Liver (tissue), 9 donors: ENCODE results near the gene RPAP2. TPM values are rescaled to one million over a fixed set of nuclear protein-coding genes. Genes with fewer than 3 reads are reported as not detected.

Experiments used
- DNase-seq: peaks from one replicate; pipeline ENCODE4 v3.0.0-alpha.2; 2017; ENCODE audit warnings: low spot score
- H3K27ac ChIP-seq, 2 donors: one replicate each; pipeline ENCODE4 v1.7.0; 2013; ENCODE audit warnings: inconsistent platforms in 2 of 2, low read length in 2 of 2, control low read depth in 1 of 2, low read depth in 1 of 2, mild to moderate bottlenecking in 1 of 2
- H3K27me3 ChIP-seq, 4 donors: one replicate each; pipeline versions ENCODE4 v1.6.1 to v1.7.0; 2013; ENCODE audit warnings: low read length in 3 of 4, inconsistent platforms in 1 of 4, mild to moderate bottlenecking in 1 of 4, moderate library complexity in 1 of 4; ENCODE audit not compliant: control insufficient read depth in 4 of 4, insufficient read depth in 4 of 4
- H3K36me3 ChIP-seq, 4 donors: one replicate each; pipeline versions ENCODE4 v1.6.1 to v1.7.0; 2013; ENCODE audit warnings: low read length in 3 of 4, mild to moderate bottlenecking in 3 of 4, low read depth in 1 of 4, moderate library complexity in 1 of 4; ENCODE audit not compliant: control insufficient read depth in 4 of 4, insufficient read depth in 3 of 4
- H3K4me1 ChIP-seq, 4 donors: one replicate each; pipeline versions ENCODE4 v1.6.1 to v1.7.0; 2013; ENCODE audit warnings: low read length in 3 of 4, mild to moderate bottlenecking in 3 of 4, moderate library complexity in 1 of 4; ENCODE audit not compliant: control insufficient read depth in 4 of 4, insufficient read depth in 4 of 4
- H3K4me3 ChIP-seq, 3 donors: one replicate each; pipeline versions ENCODE4 v1.6.1 to v1.7.0; 2013; ENCODE audit warnings: low read length in 3 of 3, control low read depth in 1 of 3, low read depth in 1 of 3, mild to moderate bottlenecking in 1 of 3
- H3K9ac ChIP-seq, 2 donors: one replicate each; pipeline ENCODE4 v1.7.0; 2013; ENCODE audit warnings: low read length in 2 of 2, mild to moderate bottlenecking in 2 of 2, moderate library complexity in 2 of 2, control low read depth in 1 of 2, low read depth in 1 of 2
- H3K9me3 ChIP-seq, 4 donors: one replicate each; pipeline versions ENCODE4 v1.6.1 to v1.7.0; 2013; ENCODE audit warnings: low read length in 3 of 4; ENCODE audit not compliant: control insufficient read depth in 4 of 4
- ATF3 ChIP-seq: IDR thresholded peaks from 2 replicates; pipeline ENCODE4 v1.6.1; 2016; ENCODE audit warnings: antibody characterized with exemption
- CTCF ChIP-seq: fragments of 150-350 bp; IDR thresholded peaks from 2 replicates; pipeline ENCODE4 v1.5.1; 2017; ENCODE audit warnings: improper control_type of control experiment, low read depth, low read length; ENCODE audit not compliant: missing input control
- EGR1 ChIP-seq, 2 donors: IDR thresholded peaks; 2 replicates each; pipeline ENCODE4 v1.6.1; 2016 to 2018; ENCODE audit warnings: antibody characterized with exemption in 2 of 2, low read depth in 2 of 2
- FOXA1 ChIP-seq: IDR thresholded peaks from 2 replicates; pipeline ENCODE4 v1.6.1; 2016; ENCODE audit warnings: antibody characterized with exemption
- FOXA2 ChIP-seq: IDR thresholded peaks from 2 replicates; pipeline ENCODE4 v1.6.1; 2016; ENCODE audit warnings: antibody characterized with exemption
- GABPA ChIP-seq, 2 donors: IDR thresholded peaks in 1 of 2; conservative IDR thresholded peaks in 1 of 2; 2 replicates each; pipeline ENCODE4 v1.6.1; 2016; ENCODE audit warnings: antibody characterized with exemption in 2 of 2, mild to moderate bottlenecking in 1 of 2, moderate library complexity in 1 of 2
- HNF4A ChIP-seq, 2 donors: conservative IDR thresholded peaks; 2 replicates each; pipeline ENCODE4 v1.6.1; 2016; ENCODE audit warnings: antibody characterized with exemption in 2 of 2, mild to moderate bottlenecking in 2 of 2
- HNF4G ChIP-seq: IDR thresholded peaks from 2 replicates; pipeline ENCODE4 v1.6.1; 2016; ENCODE audit warnings: antibody characterized with exemption
- JUND ChIP-seq, 2 donors: IDR thresholded peaks; 2 replicates each; pipeline ENCODE4 v1.6.1; 2016; ENCODE audit warnings: antibody characterized with exemption in 2 of 2
- MAX ChIP-seq: IDR thresholded peaks from 2 replicates; pipeline ENCODE4 v1.6.1; 2016; ENCODE audit warnings: antibody characterized with exemption
- NR2F2 ChIP-seq: IDR thresholded peaks from 2 replicates; pipeline ENCODE4 v1.6.1; 2016; ENCODE audit warnings: antibody characterized with exemption
- RAD21 ChIP-seq, 2 donors: IDR thresholded peaks; 2 replicates each; pipeline ENCODE4 v1.6.1; 2016; ENCODE audit warnings: antibody characterized with exemption in 2 of 2, mild to moderate bottlenecking in 2 of 2
- REST ChIP-seq: IDR thresholded peaks from 2 replicates; pipeline ENCODE4 v1.6.1; 2016; ENCODE audit warnings: antibody characterized with exemption, mild to moderate bottlenecking
- RXRA ChIP-seq, 2 donors: IDR thresholded peaks; 2 replicates each; pipeline ENCODE4 v1.6.1; 2017 to 2018; ENCODE audit warnings: antibody characterized with exemption in 2 of 2, mild to moderate bottlenecking in 1 of 2
- SP1 ChIP-seq: IDR thresholded peaks from 2 replicates; pipeline ENCODE4 v1.6.1; 2018; ENCODE audit warnings: antibody characterized with exemption, mild to moderate bottlenecking
- TAF1 ChIP-seq: conservative IDR thresholded peaks from 2 replicates; pipeline ENCODE4 v1.6.1; 2016; ENCODE audit warnings: antibody characterized with exemption, mild to moderate bottlenecking
- YY1 ChIP-seq: IDR thresholded peaks from 2 replicates; pipeline ENCODE4 v1.6.1; 2016; ENCODE audit warnings: antibody characterized with exemption, mild to moderate bottlenecking
- ZBTB33 ChIP-seq: IDR thresholded peaks from 2 replicates; pipeline ENCODE4 v1.6.1; 2016; ENCODE audit warnings: antibody characterized with exemption
- WGBS: extraction: QIAGEN DNeasy Blood & Tissue Kit; methylation state at CpG from one replicate; pipeline ENCODE4 v1.1.7; 2013; 5-methylcytosine and 5-hydroxymethylcytosine counted together
- polyA plus RNA-seq, 2 donors: library from polyadenylated mRNA; stranded (reverse) in 1 of 2; unstranded in 1 of 2; fragments of 200-250 nt in 1 of 2; fragments of >200 nt in 1 of 2; fragmentation: Nextera tagmentation in 1 of 2; extraction: Ambion mirVana in 1 of 2; gene quantifications; one replicate each; pipeline versions ENCODE4 v1.2.1 to v1.2.3, GENCODE V29; 2013 to 2015
- total RNA-seq, 2 donors: library from RNA; depleted of rRNA; stranded (reverse); fragments of >200 nt; gene quantifications; one replicate each; pipeline ENCODE4 v1.2.3, GENCODE V29; 2014
- donor health status: healthy.
- donor health status: healthy.
- donor health status: healthy.
- donor health status: healthy.
- donor health status: healthy.

The RPAP2 gene
- total and polyA plus RNA-seq, 4 donors = 2.7 to 8.6 (median 4.4) TPM

GRCh38 chr1:92301021-92301420 is 2.2 kb downstream of the RPAP2 start:
- 95% methylated on average over 5 of the region's 5 CpGs for WGBS
- H3K36me3 ChIP-seq = peaks cover 0 to 11% (median 3%) of the 10 kb centered on the region in 4 donors
- no peaks in the 10 kb centered on the region for H3K9me3 ChIP-seq
- no peak for TF ChIP-seq JUND (IDR thresholded peaks at IDR 0.05)
- no peak for TF ChIP-seq NR2F2
- no peak for TF ChIP-seq RXRA (IDR thresholded peaks at IDR 0.05)
- TF ChIP-seq EGR1 (IDR thresholded peaks at IDR 0.05; ENCODE audit: low read depth in 2 of 2) = no peak
- TF ChIP-seq RAD21 (IDR thresholded peaks at IDR 0.05) = no peak
- no peak for TF ChIP-seq GABPA (IDR thresholded peaks at IDR 0.05 in 1 of 2, conservative IDR thresholded peaks at IDR 0.05 in 1 of 2)
- TF ChIP-seq FOXA2 = no peak
- no peak for TF ChIP-seq CTCF
- no peak for TF ChIP-seq YY1
- TF ChIP-seq ATF3 = no peak
- TF ChIP-seq HNF4A (conservative IDR thresholded peaks at IDR 0.05) = no peak
- no peak for TF ChIP-seq HNF4G
- no peak for TF ChIP-seq ZBTB33
- TF ChIP-seq FOXA1 = no peak
- no peak for TF ChIP-seq TAF1
- TF ChIP-seq SP1 = no peak
- no peak for TF ChIP-seq REST
- no peak for TF ChIP-seq MAX
- peaks cover 3 to 9% (median 4%) of the 10 kb centered on the region in 4 donors for H3K4me1 ChIP-seq
- no peak overlapping the region for H3K9ac ChIP-seq
- DNase-seq = no peak
- no peaks in the 10 kb centered on the region for H3K27me3 ChIP-seq
- H3K4me3 ChIP-seq = no peak overlapping the region
- no peak overlapping the region for H3K27ac ChIP-seq
